Measurements from ENCODE around the gene CEP89.

DNA sequence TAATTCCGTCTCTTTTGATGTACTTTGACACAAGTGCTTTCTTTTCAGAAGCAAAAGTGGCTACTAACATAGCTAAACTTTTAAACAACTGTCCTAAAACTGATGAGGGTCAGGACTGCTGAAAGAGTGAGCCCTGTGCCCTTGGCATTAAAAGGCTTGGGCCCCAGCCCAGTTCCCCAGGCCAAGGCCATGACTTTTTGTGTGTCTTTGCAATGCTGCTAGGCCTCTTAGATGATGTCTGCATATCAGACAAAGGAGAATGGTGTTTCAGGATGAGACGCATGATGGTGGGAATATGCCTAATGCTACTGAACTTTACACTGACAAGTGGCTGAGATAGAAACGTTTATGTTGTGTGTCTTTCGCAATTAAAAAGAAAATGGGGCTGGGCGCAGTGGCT lies 140.1 kb downstream of the CEP89 start:
- TF ChIP-seq, protein P1, sequence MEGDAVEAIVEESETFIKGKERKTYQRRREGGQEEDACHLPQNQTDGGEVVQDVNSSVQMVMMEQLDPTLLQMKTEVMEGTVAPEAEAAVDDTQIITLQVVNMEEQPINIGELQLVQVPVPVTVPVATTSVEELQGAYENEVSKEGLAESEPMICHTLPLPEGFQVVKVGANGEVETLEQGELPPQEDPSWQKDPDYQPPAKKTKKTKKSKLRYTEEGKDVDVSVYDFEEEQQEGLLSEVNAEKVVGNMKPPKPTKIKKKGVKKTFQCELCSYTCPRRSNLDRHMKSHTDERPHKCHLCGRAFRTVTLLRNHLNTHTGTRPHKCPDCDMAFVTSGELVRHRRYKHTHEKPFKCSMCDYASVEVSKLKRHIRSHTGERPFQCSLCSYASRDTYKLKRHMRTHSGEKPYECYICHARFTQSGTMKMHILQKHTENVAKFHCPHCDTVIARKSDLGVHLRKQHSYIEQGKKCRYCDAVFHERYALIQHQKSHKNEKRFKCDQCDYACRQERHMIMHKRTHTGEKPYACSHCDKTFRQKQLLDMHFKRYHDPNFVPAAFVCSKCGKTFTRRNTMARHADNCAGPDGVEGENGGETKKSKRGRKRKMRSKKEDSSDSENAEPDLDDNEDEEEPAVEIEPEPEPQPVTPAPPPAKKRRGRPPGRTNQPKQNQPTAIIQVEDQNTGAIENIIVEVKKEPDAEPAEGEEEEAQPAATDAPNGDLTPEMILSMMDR (IDR thresholded peaks at IDR 0.05; ENCODE audit: low read length): no peak
- no peak for TF ChIP-seq EZH2phosphoT487 (IDR thresholded peaks at IDR 0.05; ENCODE audit: low read length)
- no peak for TF ChIP-seq EZH2 (optimal IDR thresholded peaks at IDR 0.05; ENCODE audit: low read depth, low read length)
